ENCODE results near the gene MYO1G.
A peak's percentile ranks its signal among the peaks of the same experiment; 100 is the strongest.

The MYO1G gene

GRCh38 chr7:44921607-44922350 lies 57.0 kb downstream of the MYO1G start:
- DNase-seq (ENCODE audit: insufficient read length, low spot score) (peak; percentile 77), FAIRE-seq (peak; percentile 97)
- TF ChIP-seq POU2F2 (IDR thresholded peaks at IDR 0.05; ENCODE audit: low read depth, low read length): no peak
- no peak for TF ChIP-seq POLR2A (IDR thresholded peaks at IDR 0.05; ENCODE audit: low read depth, low read length)
- TF ChIP-seq TAF1 (IDR thresholded peaks at IDR 0.05; ENCODE audit: low read depth, low read length): no peak
- no peak for TF ChIP-seq PAX5 (IDR thresholded peaks at IDR 0.05; ENCODE audit: insufficient read depth, low read length, severe bottlenecking)
- no peak for TF ChIP-seq SPI1 (IDR thresholded peaks at IDR 0.05; ENCODE audit: low read depth, low read length)
- TF ChIP-seq POLR2AphosphoS5 (IDR thresholded peaks at IDR 0.05; ENCODE audit: low read depth, low read length): no peak

GRCh38 chr7:44920119-44920518 lies 58.7 kb downstream of the MYO1G start:
- no peak for FAIRE-seq
- TF ChIP-seq TAF1 (IDR thresholded peaks at IDR 0.05; ENCODE audit: low read depth, low read length): no peak
- no peak for TF ChIP-seq POLR2AphosphoS5 (IDR thresholded peaks at IDR 0.05; ENCODE audit: low read depth, low read length)
- TF ChIP-seq POU2F2 (IDR thresholded peaks at IDR 0.05; ENCODE audit: low read depth, low read length): no peak
- TF ChIP-seq SPI1 (IDR thresholded peaks at IDR 0.05; ENCODE audit: low read depth, low read length): no peak

DNA sequence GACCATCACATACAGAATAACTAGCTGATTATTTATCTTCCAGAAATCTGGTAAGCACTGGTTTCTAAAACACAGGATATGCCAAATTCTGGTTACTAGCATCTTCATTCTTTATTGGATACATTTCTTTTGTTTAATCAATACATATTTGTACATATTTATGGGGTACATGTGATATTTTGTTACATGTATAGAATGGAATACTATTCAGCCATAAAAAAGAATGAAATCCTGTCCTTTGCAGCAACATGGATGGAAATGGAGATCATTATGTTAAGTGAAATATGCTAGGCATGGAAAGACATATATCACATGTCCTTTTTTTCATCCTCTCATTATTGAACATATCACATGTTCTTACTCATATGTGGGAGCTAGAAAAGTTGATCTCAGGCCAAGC lies 60.8 kb downstream of the MYO1G start:
- TF ChIP-seq POLR2AphosphoS5 (IDR thresholded peaks at IDR 0.05; ENCODE audit: low read depth, low read length) (no peak), POLR2A (IDR thresholded peaks at IDR 0.05; ENCODE audit: low read depth, low read length) (no peak), PAX5 (IDR thresholded peaks at IDR 0.05; ENCODE audit: insufficient read depth, low read length, severe bottlenecking) (no peak), POU2F2 (IDR thresholded peaks at IDR 0.05; ENCODE audit: low read depth, low read length) (no peak), TAF1 (IDR thresholded peaks at IDR 0.05; ENCODE audit: low read depth, low read length) (no peak), SPI1 (IDR thresholded peaks at IDR 0.05; ENCODE audit: low read depth, low read length) (no peak)
- no peak for DNase-seq (ENCODE audit: insufficient read length, low spot score)
- FAIRE-seq: no peak

More at GRCh38 chr7:44920119-44920518, 58.7 kb downstream of the MYO1G start:
- no peak for DNase-seq (ENCODE audit: insufficient read length, low spot score)

DNA sequence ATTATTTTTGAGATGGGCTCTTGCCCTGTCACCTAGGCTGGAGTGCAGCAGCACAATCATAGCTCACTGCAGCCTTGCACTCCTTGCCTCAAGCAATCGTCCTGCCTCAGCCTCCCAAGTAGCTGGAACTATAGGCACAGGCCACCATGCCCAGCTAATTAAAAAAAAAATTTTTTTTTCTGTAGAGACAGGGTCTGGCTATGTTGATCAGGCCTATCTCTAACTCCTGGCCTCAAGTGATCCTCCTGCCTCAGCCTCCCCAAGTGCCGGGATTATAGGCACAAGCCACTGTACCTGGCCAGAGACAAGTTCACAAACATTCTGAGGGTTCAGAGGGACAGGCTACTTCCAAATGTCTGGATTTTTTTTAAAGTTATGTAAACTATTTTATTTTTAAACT lies 61.4 kb downstream of the MYO1G start:
- DNase-seq (ENCODE audit: insufficient read length, low spot score) (no peak), FAIRE-seq (no peak)
- TF ChIP-seq POU2F2 (IDR thresholded peaks at IDR 0.05; ENCODE audit: low read depth, low read length) (no peak), POLR2A (IDR thresholded peaks at IDR 0.05; ENCODE audit: low read depth, low read length) (no peak), POLR2AphosphoS5 (IDR thresholded peaks at IDR 0.05; ENCODE audit: low read depth, low read length) (no peak), TAF1 (IDR thresholded peaks at IDR 0.05; ENCODE audit: low read depth, low read length) (no peak), SPI1 (IDR thresholded peaks at IDR 0.05; ENCODE audit: low read depth, low read length) (no peak)

GRCh38 chr7:44914992-44915607 lies 63.7 kb downstream of the MYO1G start:
- DNase-seq (ENCODE audit: insufficient read length, low spot score) (peak; percentile 37), FAIRE-seq (peak; percentile 88)
- TF ChIP-seq SPI1 (IDR thresholded peaks at IDR 0.05; ENCODE audit: low read depth, low read length) (0 out of 2 replicates have a peak, but pooled peaks have one; percentile 5), POLR2AphosphoS5 (IDR thresholded peaks at IDR 0.05; ENCODE audit: low read depth, low read length) (no peak), PAX5 (IDR thresholded peaks at IDR 0.05; ENCODE audit: insufficient read depth, low read length, severe bottlenecking) (no peak), POU2F2 (IDR thresholded peaks at IDR 0.05; ENCODE audit: low read depth, low read length) (peak; percentile 99), POLR2A (IDR thresholded peaks at IDR 0.05; ENCODE audit: low read depth, low read length) (no peak), TAF1 (IDR thresholded peaks at IDR 0.05; ENCODE audit: low read depth, low read length) (0 out of 2 replicates have a peak, but pooled peaks have one; percentile 46)

DNA sequence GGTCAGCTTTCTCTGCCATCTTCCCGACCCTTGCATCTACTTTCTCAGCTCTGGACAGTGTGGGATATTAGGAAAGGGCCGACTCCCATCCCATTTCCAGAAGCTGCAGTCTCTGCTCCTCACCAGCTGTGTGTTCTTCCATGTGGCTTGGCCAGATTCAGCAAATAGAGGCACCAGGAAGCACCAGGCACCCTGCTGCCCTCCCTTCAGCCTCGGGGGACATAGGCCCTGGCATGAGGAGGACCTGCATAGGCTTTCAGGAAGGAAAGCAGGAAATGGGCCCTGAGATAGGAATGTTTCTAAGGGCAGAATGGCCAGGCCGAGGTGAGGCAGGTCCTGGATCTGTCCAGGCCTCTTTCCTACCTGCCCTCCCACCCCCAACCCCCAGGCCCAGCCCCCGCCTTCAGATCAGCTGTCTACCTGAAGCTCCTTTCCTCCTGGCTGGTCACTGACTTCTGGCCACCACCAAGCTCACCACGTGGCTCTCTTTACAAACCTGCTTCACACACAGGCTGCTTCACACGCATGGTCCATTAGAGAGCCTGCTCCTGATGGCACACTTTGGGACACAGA lies 66.0 kb downstream of the MYO1G start:
- TF ChIP-seq POLR2A (IDR thresholded peaks at IDR 0.05; ENCODE audit: low read depth, low read length): no peak
- TF ChIP-seq TAF1 (IDR thresholded peaks at IDR 0.05; ENCODE audit: low read depth, low read length): no peak
- TF ChIP-seq SPI1 (IDR thresholded peaks at IDR 0.05; ENCODE audit: low read depth, low read length): no peak
- no peak for TF ChIP-seq PAX5 (IDR thresholded peaks at IDR 0.05; ENCODE audit: insufficient read depth, low read length, severe bottlenecking)
- TF ChIP-seq POLR2AphosphoS5 (IDR thresholded peaks at IDR 0.05; ENCODE audit: low read depth, low read length): no peak
- TF ChIP-seq POU2F2 (IDR thresholded peaks at IDR 0.05; ENCODE audit: low read depth, low read length): no peak
- FAIRE-seq: no peak

More for the DNA sequence above, 66.0 kb downstream of the MYO1G start:
- no peak for DNase-seq (ENCODE audit: insufficient read length, low spot score)
